Body of pancreas (tissue), 4 donors: ENCODE measurements around the gene TGFBI. TPM values are rescaled to one million over a fixed set of nuclear protein-coding genes. Genes with fewer than 3 reads are reported as not detected.

Experiments
- ATAC-seq: fragments of 150-250 bp; one replicate; pipeline ENCODE4 v1.9.1; 2016
- DNase-seq, 4 donors: peaks; one replicate each; pipeline ENCODE4 v3.0.0-alpha.2; 2019
- H3K27ac ChIP-seq, 4 donors: fragments of 200-600 bp; sonication (generic); 1 replicate in 3 of 4; 2 replicates in 1 of 4; pipeline versions ENCODE4 v1.5.1 to v1.6.1; 2016 to 2019; ENCODE audit warnings: mild to moderate bottlenecking in 1 of 4, mixed read lengths in 1 of 4, moderate library complexity in 1 of 4
- H3K27me3 ChIP-seq, 2 donors: fragments of 200-600 bp; sonication (generic); one replicate each; pipeline ENCODE4 v1.6.0; 2016; ENCODE audit warnings: mild to moderate bottlenecking in 1 of 2
- H3K36me3 ChIP-seq, 2 donors: fragments of 200-600 bp; sonication (generic); replicated peaks in 1 of 2; 2 replicates each; pipeline ENCODE4 v1.5.1; 2016; ENCODE audit warnings: low read depth in 2 of 2; ENCODE audit not compliant: insufficient read depth in 1 of 2
- H3K4me1 ChIP-seq: fragments of 200-600 bp; sonication (generic); one replicate; pipeline ENCODE4 v1.6.0; 2016
- H3K4me3 ChIP-seq, 2 donors: fragments of 200-600 bp; sonication (generic); 1 replicate in 1 of 2; 2 replicates in 1 of 2; pipeline ENCODE4 v1.5.1; 2016 to 2019
- H3K9me3 ChIP-seq, 3 donors: fragments of 200-600 bp; sonication (generic); 1 replicate in 2 of 3; 2 replicates in 1 of 3; pipeline ENCODE4 v1.5.1; 2016
- POLR2A ChIP-seq, 3 donors: fragments of 450-650 bp; IDR thresholded peaks; one replicate each; pipeline ENCODE4 v1.6.1; 2016; ENCODE audit warnings: antibody characterized with exemption in 3 of 3, mild to moderate bottlenecking in 2 of 3
- WGBS, 2 donors: methylation state at CpG; one replicate each; pipeline ENCODE4 v1.1.5; 2017; 5-methylcytosine and 5-hydroxymethylcytosine counted together
- intact Hi-C: fragments of 100-400 bp; cut with DNase I; formaldehyde crosslinking; loops from one replicate; pipeline ENCODE4 v1.15.1; 2023
- total RNA-seq, 2 donors: library from RNA; depleted of rRNA; stranded (reverse); fragments of >200 nt; gene quantifications; one replicate each; pipeline ENCODE4 v1.1.0, GENCODE V29; 2016
- TF ChIP-seq, protein P1 (sequence below), 7 experiments: fragments of 450-650 bp in 4 of 7; fragments of 200-600 bp in 3 of 7; sonication (generic) in 3 of 7; IDR thresholded peaks; one replicate each; pipeline ENCODE4 v1.5.1; 2016 to 2019; ENCODE audit warnings: antibody characterized with exemption in 7 of 7

Gene TGFBI
- total RNA-seq, 2 donors from 2014 or later = 7.6 to 23.9 TPM

DNA sequence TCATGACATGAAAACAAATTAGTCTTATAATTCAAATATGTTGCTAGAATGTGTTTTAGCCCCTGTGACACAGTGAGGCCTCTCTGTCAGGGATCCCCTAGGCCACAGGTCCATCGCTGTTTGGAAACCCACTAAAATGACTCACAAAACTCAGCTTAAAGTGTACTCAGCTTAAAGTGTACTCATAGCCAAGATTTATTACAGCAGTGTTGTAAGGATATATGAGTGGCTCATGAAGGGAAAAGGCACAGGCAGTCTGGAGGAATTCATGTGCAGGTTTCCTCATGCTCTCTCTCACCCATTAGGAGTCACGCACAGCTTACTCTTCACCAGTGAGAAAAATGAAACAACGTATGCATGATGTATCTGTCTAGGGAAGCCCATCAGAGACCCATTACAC, 24.4 kb upstream of the TGFBI start:
- Histone ChIP-seq H3K4me1 (no peaks in the 10 kb centered on the region), H3K27ac (no peak overlapping the region), H3K9me3 (no peaks in the 10 kb centered on the region), H3K27me3 (no peaks in the 10 kb centered on the region), H3K4me3 (no peak overlapping the region), H3K36me3 (no peaks in the 10 kb centered on the region)
- TF ChIP-seq POLR2A (IDR thresholded peaks at IDR 0.05) = no peak
- TF ChIP-seq, protein P1, sequence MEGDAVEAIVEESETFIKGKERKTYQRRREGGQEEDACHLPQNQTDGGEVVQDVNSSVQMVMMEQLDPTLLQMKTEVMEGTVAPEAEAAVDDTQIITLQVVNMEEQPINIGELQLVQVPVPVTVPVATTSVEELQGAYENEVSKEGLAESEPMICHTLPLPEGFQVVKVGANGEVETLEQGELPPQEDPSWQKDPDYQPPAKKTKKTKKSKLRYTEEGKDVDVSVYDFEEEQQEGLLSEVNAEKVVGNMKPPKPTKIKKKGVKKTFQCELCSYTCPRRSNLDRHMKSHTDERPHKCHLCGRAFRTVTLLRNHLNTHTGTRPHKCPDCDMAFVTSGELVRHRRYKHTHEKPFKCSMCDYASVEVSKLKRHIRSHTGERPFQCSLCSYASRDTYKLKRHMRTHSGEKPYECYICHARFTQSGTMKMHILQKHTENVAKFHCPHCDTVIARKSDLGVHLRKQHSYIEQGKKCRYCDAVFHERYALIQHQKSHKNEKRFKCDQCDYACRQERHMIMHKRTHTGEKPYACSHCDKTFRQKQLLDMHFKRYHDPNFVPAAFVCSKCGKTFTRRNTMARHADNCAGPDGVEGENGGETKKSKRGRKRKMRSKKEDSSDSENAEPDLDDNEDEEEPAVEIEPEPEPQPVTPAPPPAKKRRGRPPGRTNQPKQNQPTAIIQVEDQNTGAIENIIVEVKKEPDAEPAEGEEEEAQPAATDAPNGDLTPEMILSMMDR (IDR thresholded peaks at IDR 0.05) = no peak
- intact Hi-C loops = no loop called here
- DNase-seq = no peak
- 85 to 88% methylated on average over 3 of the region's 3 CpGs for WGBS, 2 donors
- no peak for ATAC-seq

DNA sequence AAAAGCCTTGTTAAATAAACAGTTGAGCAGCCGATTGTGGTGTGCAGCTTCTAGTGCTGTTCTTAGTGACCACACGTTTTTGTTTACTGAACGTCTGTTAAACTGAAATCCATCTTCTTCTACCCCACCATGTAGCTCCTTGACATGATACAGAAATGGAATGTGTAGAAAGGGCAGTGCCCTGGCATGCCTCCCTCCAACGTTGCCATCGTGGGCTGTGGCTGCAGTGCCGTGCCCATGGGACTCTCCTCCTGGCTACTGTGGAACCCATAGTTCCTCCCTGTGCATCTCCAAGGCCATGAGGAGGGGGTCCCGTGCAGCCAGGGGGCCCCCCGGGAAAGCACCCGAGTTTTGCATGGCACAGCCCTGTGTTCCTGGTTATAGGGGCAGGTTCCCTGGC, 23.3 kb upstream of the TGFBI start:
- intact Hi-C loops = no loop called here
- Histone ChIP-seq H3K27ac (no peak overlapping the region), H3K9me3 (no peaks in the 10 kb centered on the region), H3K27me3 (no peaks in the 10 kb centered on the region), H3K4me1 (no peaks in the 10 kb centered on the region), H3K4me3 (no peak overlapping the region), H3K36me3 (no peaks in the 10 kb centered on the region)
- no peak for DNase-seq
- ATAC-seq = no peak
- TF ChIP-seq, protein P1 (IDR thresholded peaks at IDR 0.05) = no peak
- TF ChIP-seq POLR2A (IDR thresholded peaks at IDR 0.05) = no peak
- WGBS, 2 donors = 31 to 38% methylated on average over 6 to 9 of the region's 9 CpGs

DNA sequence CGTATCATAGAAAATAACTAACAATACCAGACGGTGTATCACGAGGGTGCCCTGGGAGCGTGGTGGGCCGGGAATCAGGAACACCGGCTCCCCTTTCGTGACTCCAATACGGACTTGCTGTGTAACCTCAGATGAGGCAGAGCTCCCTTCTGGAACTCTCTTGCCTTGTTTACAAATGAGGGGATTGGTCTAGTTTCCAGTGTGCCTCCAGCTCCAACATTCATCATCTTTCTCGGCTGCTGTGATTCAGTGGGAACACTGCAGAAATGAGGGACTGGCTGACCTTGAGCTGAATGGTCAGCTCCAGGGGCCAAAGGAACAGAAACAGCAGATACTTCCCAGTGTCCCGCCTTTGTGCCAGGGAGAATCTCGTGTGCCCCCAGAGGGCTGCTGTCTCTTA, 22.6 kb upstream of the TGFBI start:
- no peaks in the 10 kb centered on the region for H3K9me3 ChIP-seq
- H3K27me3 ChIP-seq = no peaks in the 10 kb centered on the region
- 75 to 82% methylated on average over 11 of the region's 11 CpGs for WGBS, 2 donors
- H3K36me3 ChIP-seq = no peaks in the 10 kb centered on the region
- H3K4me1 ChIP-seq = no peaks in the 10 kb centered on the region
- ATAC-seq (no peak), DNase-seq (no peak)
- no peak overlapping the region for H3K27ac ChIP-seq
- intact Hi-C loops = no loop called here
- TF ChIP-seq POLR2A (IDR thresholded peaks at IDR 0.05) = no peak
- TF ChIP-seq, protein P1 (IDR thresholded peaks at IDR 0.05) = no peak
- H3K4me3 ChIP-seq = no peak overlapping the region

DNA sequence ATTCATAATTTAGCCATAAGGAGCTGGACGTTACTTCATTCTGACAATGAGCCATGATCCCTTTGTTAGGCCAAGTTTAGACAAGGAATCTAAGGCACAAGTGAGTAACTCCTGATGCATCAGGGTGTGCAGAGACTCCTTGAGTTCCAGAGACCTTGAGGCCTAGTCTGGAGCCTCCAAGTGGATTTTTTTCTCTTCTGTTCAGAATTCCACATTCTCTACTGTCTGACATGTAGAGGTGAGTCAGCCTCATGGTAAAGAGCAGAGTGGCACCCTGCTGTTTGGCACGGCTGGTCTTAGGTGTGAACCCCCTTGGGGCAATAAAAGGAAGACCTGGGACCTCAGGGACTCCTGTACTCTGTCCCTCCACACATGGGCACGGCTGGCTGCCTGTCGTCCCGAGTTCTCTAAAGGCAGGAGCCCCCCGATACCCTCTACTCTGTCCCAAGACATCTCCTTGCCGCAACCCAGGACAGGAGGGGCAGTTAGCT, 22.0 kb upstream of the TGFBI start:
- Histone ChIP-seq H3K4me1 (no peaks in the 10 kb centered on the region), H3K9me3 (no peaks in the 10 kb centered on the region), H3K4me3 (no peak overlapping the region), H3K27ac (no peak overlapping the region), H3K27me3 (no peaks in the 10 kb centered on the region), H3K36me3 (no peaks in the 10 kb centered on the region)
- no peak for TF ChIP-seq POLR2A (IDR thresholded peaks at IDR 0.05)
- TF ChIP-seq, protein P1 (IDR thresholded peaks at IDR 0.05) = no peak
- DNase-seq (no peak), ATAC-seq (no peak)
- WGBS, 2 donors = 76 to 80% methylated on average over 7 of the region's 7 CpGs
- intact Hi-C loops = no loop called here

DNA sequence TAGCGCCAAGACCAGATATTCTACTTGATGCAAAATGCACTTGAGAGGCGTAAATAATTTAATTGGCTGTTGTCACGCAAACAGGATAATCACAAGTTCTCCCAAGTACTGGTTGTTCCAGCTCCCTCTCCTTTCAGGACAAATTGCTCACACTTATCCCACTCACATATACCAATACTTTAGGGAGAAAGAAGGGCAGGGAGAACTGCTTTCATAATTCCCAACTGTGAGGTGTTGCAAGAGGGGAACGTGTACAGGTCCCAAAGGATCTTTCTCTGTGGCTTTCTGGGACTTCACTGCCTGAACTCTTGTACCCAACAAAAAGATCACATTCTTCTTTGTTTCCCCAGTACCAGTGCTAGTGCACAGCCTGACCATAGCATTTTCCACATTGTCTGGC, 21.5 kb upstream of the TGFBI start:
- DNase-seq (no peak), ATAC-seq (no peak)
- H3K4me3 ChIP-seq = no peak overlapping the region
- WGBS, 2 donors = 87 to 92% methylated on average over 4 of the region's 4 CpGs
- intact Hi-C loops = no loop called here
- no peaks in the 10 kb centered on the region for H3K4me1 ChIP-seq
- no peak for TF ChIP-seq POLR2A (IDR thresholded peaks at IDR 0.05)
- TF ChIP-seq, protein P1 (IDR thresholded peaks at IDR 0.05) = no peak
- no peaks in the 10 kb centered on the region for H3K36me3 ChIP-seq
- H3K27me3 ChIP-seq = no peaks in the 10 kb centered on the region
- H3K27ac ChIP-seq = no peak overlapping the region
- no peaks in the 10 kb centered on the region for H3K9me3 ChIP-seq
